RPMI7951 (cell line): Measurements from ENCODE around the gene MIB1. TPM values are rescaled to one million over a fixed set of nuclear protein-coding genes. Genes with fewer than 3 reads are reported as not detected.
"Not testable (repeated sequence)": the region's sequence is repeated elsewhere in the genome, so short reads cannot be mapped to it uniquely, and the experiment has no call there.

Source experiments
- DNase-seq: peaks from one replicate; pipeline ENCODE4 v3.0.0-alpha.2; 2012; ENCODE audit warnings: low read depth
- total RNA-seq: library from RNA; depleted of rRNA; stranded (reverse); fragments of >200 nt; shearing (Covaris generic); gene quantifications from 2 replicates; pipeline ENCODE4 v1.2.3, GENCODE V29; 2014; rRNA removed

The MIB1 gene
- total RNA-seq, result 36.0 and 40.4 TPM in 2 replicates

GRCh38 chr18:21740538-21741311, at the start of gene MIB1:
TSS of gene MIB1 (plus strand) at chr18:21740792. CDS start at chr18:21741584, 792 bp downstream.
- DNase-seq, result peak; percentile 93

- no peak for DNase-seq
Measured at GRCh38 chr18:21693322-21693721, 47.3 kb upstream of the MIB1 start.

- no peak for DNase-seq
Measured at GRCh38 chr18:21700528-21701075, 40.0 kb upstream of the MIB1 start.

- DNase-seq, result no peak
Measured at GRCh38 chr18:21701621-21702020, 39.0 kb upstream of the MIB1 start.

GRCh38 chr18:21702602-21703001, 38.0 kb upstream of the MIB1 start:
- DNase-seq, result no peak

GRCh38 chr18:21703241-21703820, 37.3 kb upstream of the MIB1 start:
- no peak for DNase-seq

- peak; percentile 89 for DNase-seq
Measured at GRCh38 chr18:21704603-21705364, 35.8 kb upstream of the MIB1 start, which contains the start of gene ABHD3. TSS of gene ABHD3 (minus strand) at chr18:21704774. CDS start at chr18:21704665, 109 bp downstream.

GRCh38 chr18:21706386-21706865, 34.2 kb upstream of the MIB1 start:
- DNase-seq, result no peak

- DNase-seq, result not testable (repeated sequence)
Measured at GRCh38 chr18:21707130-21707529, 33.5 kb upstream of the MIB1 start.

- DNase-seq, result no peak
Measured at GRCh38 chr18:21714474-21714873, 26.1 kb upstream of the MIB1 start.

GRCh38 chr18:21722687-21723086, 17.9 kb upstream of the MIB1 start:
- no peak for DNase-seq

GRCh38 chr18:21725201-21725600, 15.4 kb upstream of the MIB1 start:
- DNase-seq, result no peak

- no peak for DNase-seq
Measured at GRCh38 chr18:21727702-21728101, 12.9 kb upstream of the MIB1 start.

GRCh38 chr18:21733011-21733410, 7.6 kb upstream of the MIB1 start:
- DNase-seq, result no peak

GRCh38 chr18:21735452-21736015, 5.1 kb upstream of the MIB1 start:
- DNase-seq, result no peak

GRCh38 chr18:21736926-21737325, 3.7 kb upstream of the MIB1 start:
- not testable (repeated sequence) for DNase-seq

- DNase-seq, result peak; percentile 17
Measured at GRCh38 chr18:21739604-21740537, 721 bp upstream of the MIB1 start.

- DNase-seq, result no peak
Measured at GRCh38 chr18:21741312-21741561, 645 bp downstream of the MIB1 start.

GRCh38 chr18:21741562-21742314, 1.1 kb downstream of the MIB1 start:
- DNase-seq, result peak; percentile 28

- peak; percentile 3 for DNase-seq
Measured at GRCh38 chr18:21742315-21742687, 1.7 kb downstream of the MIB1 start.
